A549 (cell line): ENCODE data around the gene S100A12.

ENCODE experiments used
- CEBPB ChIP-seq, 2 experiments: fragments of >200 bp in 1 of 2; sonication (Bioruptor Twin) in 1 of 2; formaldehyde crosslinking in 1 of 2; IDR thresholded peaks; 2 replicates each; pipeline ENCODE4 v1.6.1; 2012 to 2016
- TF ChIP-seq, protein P1 (sequence below): fragments of >200 bp; sonication (Bioruptor Twin); formaldehyde crosslinking; IDR thresholded peaks from 3 replicates; pipeline ENCODE4 v1.5.1; 2016

DNA sequence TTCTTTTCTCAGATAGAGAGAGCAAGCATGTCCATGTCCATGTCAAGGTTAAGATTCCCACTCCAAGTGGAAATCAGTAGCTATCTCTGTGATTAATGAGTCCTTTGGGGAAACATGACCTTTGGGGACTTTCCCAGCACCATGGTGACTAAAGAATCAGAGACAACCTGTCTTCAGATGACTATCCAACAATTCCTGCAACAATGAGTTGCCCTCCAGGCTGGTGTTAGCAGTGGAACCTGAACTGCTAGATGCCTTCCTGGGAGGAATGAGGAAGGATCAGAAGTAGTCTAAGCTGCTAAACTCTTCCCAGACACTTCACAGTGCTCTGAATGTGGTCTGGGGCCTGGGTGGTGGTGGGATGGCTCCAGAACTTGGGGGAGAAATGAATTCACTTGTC, 11.3 kb downstream of the S100A12 start:
- TF ChIP-seq, protein P1, sequence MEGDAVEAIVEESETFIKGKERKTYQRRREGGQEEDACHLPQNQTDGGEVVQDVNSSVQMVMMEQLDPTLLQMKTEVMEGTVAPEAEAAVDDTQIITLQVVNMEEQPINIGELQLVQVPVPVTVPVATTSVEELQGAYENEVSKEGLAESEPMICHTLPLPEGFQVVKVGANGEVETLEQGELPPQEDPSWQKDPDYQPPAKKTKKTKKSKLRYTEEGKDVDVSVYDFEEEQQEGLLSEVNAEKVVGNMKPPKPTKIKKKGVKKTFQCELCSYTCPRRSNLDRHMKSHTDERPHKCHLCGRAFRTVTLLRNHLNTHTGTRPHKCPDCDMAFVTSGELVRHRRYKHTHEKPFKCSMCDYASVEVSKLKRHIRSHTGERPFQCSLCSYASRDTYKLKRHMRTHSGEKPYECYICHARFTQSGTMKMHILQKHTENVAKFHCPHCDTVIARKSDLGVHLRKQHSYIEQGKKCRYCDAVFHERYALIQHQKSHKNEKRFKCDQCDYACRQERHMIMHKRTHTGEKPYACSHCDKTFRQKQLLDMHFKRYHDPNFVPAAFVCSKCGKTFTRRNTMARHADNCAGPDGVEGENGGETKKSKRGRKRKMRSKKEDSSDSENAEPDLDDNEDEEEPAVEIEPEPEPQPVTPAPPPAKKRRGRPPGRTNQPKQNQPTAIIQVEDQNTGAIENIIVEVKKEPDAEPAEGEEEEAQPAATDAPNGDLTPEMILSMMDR, result no peak
- TF ChIP-seq CEBPB (IDR thresholded peaks at IDR 0.05), result no peak
